HG03108 (cell line): Measurements from ENCODE around the gene COL25A1.

ENCODE experiments used
- ATAC-seq: cut with Tn5 transposase; IDR thresholded peaks from one replicate; pipeline ENCODE4 v1.9.1; 2021; ENCODE audit warnings: moderate library complexity; ENCODE audit not compliant: unreplicated experiment

The COL25A1 gene

GRCh38 chr4:109302361-109303139, at the start of gene COL25A1:
COL25A1 (minus strand) TSS chr4:109302658.
- no peak for ATAC-seq

DNA sequence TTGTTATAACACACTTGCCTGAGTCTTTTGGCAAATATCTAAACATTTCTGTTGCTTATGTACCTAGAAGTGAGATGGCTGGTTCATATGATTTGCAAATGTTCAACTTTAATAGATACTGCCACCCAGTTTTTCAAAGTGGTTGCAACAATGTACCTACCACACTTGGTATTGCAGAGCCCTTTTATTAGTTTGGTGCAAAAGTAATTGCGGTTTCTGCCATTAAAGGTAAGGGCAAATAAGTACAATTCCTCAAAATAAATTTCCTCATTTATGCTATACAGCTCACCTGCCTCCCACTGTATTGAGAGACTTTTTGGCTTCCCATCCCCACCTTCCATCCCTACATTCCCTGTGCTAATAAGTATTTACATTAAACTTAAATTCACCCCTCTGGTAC, 47.7 kb upstream of the COL25A1 start:
- ATAC-seq, result no peak

DNA sequence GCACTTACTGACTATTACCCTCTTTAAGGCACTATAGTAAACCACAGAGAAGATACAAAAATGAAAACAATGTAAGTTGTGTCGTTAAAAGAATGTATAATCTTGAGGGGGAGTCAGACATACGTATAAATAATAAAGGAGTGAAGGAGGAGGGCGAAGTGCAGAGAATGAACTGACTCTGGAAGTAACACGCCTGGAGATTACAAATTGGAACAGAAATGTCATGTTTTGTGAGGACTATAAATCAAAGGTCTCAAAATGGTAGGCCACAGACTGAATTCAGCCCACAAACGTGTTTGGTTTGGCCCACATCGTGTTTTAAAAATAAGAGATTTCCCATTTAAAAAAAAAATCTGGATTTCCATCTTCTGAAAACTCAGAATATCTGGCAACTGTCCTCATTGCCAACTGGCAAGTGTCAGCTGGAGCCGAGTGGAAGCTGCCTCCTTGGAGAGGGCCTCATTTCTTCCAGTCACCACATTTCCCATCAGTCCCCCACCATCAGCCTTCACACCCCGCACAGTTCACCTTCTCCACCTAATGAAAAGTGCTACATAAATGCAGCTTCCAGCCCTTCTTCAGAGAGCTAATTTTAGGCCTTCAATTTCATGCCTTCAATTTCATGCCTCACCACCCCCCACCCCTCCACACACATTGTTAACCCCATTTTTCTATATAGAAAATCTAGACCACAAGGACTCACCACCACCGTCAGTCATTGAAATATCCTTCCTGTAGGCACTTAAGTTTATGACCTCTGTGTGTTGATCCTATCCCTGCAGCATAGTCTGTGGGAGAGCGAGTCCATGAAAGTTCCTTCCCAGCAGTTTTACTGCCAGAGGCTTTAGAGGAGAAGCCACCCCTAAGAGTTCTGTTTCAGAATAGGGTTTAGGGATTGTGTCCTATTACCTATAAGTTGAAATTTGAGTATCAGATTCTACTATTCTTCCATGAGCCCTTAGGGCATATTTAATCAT, 32.0 kb upstream of the COL25A1 start:
- ATAC-seq, result no peak

DNA sequence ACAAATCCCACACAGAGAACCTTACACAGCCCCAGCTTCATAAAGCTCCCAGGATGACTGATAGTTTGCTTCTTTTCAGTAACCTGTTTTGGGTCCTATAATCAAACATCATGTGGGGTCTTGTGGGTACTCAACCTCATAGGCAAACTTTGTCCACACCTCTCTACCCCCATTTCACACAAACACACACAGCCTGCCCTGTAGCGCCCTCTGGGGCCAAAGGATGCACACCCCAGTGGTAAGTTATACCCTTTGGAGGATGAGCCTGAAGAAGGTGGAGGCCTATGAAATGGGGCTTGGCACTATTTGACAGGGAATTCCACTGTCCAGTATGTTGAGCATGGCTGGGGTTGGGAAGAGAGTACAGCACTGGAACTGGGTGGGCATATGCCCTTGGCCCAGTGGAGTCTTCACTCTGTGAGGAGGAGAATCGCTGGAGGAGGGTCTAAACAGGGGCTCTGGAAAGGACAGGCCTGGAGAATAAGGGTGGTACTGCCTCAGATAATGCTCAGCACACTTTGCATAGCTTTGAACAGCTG, 30.5 kb upstream of the COL25A1 start:
- ATAC-seq, result no peak

DNA sequence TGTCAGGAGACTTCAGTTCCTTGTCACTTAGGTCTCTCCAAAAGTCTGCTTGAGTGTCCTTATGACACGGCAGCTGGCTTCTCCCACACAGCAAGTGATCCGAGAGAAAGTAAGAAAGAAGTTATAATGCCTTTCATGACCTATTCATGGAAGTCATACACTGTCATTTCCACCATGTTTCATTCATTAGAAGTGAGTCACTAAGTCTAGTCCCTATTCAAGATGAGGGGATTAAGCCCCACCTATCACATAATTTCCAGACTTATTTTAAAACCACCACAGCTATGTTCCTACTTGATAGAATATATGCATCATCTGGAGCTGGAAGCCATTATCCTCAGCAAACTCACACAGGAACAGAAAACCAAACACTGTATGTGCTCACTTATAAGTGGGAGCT, 25.2 kb upstream of the COL25A1 start:
- ATAC-seq, result no peak

DNA sequence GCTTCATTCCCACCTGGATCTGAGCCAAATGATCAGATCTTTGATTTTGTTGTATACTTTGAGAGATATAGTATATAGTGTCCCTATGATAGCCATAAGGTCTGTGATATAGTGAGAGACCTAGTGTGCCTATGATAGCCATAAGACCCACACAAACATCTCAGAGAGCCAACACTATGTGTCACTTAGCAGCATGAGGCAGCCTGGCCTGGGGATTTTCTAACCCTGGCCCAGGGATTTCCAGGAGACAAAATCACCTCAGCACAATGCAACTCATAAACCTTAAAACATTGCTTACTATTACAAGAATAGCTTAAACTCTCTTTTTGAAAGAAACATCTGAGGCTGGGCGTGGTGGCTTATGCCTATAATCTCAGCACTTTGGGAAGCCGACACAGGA, 23.2 kb upstream of the COL25A1 start:
- no peak for ATAC-seq

DNA sequence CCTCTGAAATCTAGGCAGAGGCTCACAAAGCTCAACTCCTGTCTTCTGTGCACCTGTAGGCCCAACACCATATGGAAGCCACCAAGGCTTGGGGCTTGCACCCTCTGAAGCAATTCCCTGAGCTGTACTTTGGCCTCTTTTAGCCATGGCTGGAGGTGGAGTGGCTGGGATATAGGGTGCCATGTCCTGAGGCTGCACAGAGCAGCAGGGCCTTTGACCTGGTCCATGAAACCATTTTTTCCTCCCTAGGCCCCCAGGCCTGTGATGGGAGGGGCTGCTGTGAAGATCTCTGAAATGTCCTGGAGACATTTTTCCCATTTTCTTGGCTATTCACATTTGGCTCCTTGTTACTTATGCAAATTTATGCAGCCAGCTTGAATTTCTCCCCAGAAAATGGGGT, 20.9 kb upstream of the COL25A1 start:
- no peak for ATAC-seq

DNA sequence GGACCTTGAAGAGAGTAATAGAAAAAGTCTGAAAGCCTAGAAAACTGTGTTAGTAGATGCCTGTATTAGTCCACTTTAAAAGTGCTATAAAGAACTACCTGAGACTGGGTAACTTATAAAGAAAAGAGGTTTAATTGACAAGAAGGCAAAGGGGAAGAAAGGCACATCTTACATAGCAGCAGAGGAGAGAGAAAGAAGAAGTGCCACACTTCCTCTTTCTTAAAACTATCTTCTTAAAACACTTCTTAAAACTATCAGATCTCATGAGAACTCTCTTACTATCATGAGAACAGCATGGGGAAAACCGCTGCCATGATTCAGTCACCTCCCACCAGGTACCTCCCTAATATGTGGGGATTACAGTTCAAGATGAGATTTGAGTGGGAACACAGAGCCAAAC, 18.8 kb upstream of the COL25A1 start:
- no peak for ATAC-seq

DNA sequence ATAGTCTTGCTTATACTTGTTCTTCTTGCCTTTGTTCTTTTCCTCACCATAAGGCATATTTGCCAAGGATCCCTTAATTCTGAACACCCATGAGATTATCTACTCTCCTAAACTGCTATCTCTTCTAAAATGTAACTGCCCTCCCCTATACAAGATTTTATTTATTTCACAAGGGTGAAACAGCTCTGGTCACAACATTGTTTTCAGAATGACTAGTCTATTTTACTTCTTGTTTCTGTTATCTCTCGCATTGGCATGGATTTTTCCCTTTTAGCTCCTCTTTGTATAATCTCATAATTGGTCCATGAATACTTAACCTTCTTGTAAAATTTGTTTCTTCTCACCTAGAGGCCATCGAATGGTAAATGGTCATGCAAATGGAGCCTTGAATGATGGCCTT, 17.2 kb upstream of the COL25A1 start:
- no peak for ATAC-seq

DNA sequence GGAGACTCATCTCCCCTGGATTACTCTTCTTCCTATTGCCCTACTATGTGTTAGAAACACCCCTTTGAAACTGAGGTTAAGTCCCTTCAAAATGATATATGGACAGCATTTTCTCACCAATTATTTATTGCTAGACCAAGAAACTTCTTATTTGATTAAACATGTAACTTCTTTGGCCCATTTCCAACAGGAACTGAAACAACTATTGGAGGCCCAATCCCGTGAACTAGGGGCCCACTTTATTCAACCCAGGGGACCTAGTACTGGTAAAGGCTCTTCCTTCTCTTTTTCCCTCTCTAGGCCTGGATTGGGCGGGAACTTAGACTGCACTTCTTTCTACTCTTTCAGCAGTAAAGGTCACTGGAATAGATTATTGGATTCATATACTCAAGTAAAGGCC, 16.7 kb upstream of the COL25A1 start:
- ATAC-seq, result no peak

DNA sequence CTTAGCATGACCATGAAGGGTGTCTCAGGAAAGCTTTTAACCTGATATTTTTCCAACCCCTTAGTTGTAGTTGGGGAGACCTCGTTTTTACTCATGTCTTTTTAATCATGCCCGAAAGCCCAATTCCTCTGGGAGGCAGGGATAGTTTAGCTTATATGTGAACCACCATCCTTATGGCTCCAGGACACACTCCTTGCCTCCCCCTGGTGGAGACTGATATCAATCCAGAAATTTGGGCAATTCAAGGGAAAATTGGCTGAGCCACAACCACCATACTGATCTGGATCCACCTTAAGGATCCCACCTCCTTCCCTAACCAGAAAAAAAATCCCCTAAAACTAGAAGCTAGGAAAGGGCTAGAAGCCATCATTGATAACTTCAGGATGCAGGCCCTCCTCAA, 13.4 kb upstream of the COL25A1 start:
- ATAC-seq, result no peak

- ATAC-seq, result no peak
These were observed 12.9 kb upstream of the COL25A1 start for GRCh38 chr4:109315341-109315740.

DNA sequence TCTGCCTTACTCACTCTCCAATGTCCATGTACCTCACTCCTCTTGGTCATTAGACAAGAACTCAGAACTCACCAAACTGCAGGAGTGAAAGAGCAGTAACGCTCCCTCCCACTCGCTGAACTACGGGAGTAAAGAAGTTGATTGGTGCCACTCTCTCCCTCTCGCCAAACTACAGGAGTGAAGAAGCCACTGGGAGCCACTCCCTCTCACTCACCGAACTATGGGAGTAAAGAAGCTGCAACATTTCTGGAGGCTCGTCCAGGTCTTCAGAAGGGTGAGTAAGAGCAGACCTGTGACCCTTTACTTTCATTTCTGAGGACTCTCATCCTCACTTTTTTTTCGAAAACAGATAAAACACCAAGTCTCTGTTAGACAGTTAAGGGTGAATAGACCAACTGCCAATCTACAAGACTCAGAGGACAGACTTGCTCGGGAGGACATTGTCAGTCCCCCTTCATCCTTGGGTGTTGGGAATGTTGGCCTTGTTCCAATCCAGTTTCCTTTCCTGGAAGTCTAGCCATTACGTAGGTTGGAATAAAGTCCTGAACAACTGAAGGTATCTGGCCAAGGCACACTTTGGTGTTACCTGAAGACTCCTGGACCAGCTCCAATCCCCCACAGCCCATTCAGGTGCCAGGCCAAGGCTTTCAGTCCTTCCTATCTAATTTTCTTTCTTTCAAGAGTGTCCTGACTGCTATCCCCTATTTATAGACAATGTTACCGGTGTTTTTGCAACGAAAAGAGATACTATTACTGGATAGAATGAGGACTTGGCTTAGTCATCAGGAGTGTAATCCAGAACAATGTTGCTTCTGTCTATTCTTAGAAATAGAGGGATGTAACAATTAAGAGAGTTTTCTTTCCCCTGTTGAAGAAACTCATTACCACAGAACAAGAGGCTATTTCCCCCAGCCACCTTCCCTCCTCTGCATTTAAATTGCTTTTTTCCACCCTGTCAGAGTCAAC, 11.0 kb upstream of the COL25A1 start:
- ATAC-seq, result no peak

DNA sequence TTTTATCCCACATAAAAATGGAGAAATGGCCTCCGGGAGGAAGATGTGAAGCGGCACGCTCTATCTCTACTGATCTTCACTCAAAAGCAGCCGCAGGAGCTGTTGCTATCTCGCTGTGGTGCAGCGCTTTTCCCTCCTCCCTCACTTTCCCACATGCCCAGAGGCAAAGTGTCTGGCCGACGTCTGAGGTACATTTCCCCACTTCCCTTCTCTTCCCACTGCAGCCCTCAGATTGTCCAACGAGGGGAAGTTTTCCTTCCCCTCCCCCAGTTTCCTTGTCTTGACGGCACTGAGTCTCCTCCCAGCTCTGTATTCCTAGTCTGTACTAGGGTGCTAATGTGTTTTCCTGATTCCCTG, 660 bp upstream of the COL25A1 start:
- ATAC-seq, result no peak

DNA sequence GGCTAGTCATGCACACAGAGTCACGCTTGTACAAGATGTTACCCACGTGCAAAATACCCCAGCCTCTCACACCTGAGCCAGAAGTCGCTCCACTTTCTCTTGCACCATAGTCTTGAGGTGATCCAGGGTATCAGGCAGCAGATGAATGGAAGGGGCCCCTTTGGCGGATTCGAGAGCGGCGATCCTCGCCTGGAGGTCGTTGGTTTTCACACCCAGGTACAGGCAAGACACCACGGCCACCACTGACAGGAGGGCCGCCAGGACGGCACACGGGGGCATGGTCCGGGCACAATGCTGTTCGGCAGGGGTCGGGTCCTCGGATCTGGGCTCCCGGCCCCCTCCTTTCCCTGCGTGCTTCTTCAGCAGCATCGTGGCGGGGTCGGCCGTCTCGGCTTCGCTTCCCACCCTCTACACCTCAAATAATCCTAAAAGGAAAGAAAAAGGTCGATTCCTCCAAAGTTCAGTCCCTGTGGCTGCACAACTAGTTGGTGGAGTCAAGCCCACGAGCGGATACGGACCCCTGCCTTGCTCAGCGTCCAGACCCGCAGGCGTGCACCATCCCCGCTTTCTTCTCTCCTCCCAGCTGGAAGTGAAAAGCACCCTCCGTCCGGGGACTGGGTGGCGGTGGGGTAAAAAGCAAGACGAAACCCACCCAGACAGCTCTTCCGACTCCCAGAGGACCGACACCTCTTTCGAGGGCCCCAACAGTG, 652 bp downstream of the COL25A1 start:
- no peak for ATAC-seq

GRCh38 chr4:109298279-109299010, 4.0 kb downstream of the COL25A1 start:
- no peak for ATAC-seq

DNA sequence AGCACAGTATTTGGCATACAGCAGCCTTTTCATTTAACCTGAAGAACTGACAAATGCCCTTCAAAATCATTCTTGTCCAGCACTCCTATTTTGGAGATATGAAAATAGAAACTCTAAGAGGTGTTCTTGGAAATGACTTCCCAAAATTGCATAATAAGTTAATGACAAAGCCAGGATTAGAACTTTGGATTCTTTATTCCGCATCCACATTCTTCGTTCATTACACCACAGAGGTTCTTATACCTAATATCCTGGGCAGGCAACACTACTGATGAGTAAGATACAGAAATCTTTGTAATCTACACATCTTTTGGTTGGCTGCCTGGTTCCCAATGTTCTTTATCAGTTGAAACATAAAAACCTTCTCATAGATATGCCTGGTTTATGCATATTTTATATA, 5.9 kb downstream of the COL25A1 start:
- no peak for ATAC-seq

GRCh38 chr4:109295081-109295480, 7.4 kb downstream of the COL25A1 start:
- ATAC-seq, result no peak

- no peak for ATAC-seq
These were observed 7.9 kb downstream of the COL25A1 start for GRCh38 chr4:109294468-109295020.
